ENCODE measurements around the gene KRTAP12-1. TPM values are rescaled to one million over a fixed set of nuclear protein-coding genes. Genes with fewer than 3 reads are reported as not detected.

KRTAP12-1 gene
- total RNA-seq, 1 donor from 2014 or later: not detected

- H3K36me3 ChIP-seq: no peaks in the 10 kb centered on the region
- no peak for DNase-seq
- no peak overlapping the region for H3K4me3 ChIP-seq
- H3K4me1 ChIP-seq: no peaks in the 10 kb centered on the region
- H3K27ac ChIP-seq (replicated peaks): no peak overlapping the region
- TF ChIP-seq CTCF (IDR thresholded peaks at IDR 0.05; ENCODE audit: borderline replicate concordance): no peak
- H3K9me3 ChIP-seq (replicated peaks): no peaks in the 10 kb centered on the region
- intact Hi-C loops (cut with micrococcal nuclease): no loop called here
- peaks cover 34% of the 10 kb centered on the region for H3K27me3 ChIP-seq (ENCODE audit: low read depth)
Observed at GRCh38 chr21:44682580-44683151, 703 bp upstream of the KRTAP12-1 start.

GRCh38 chr21:44681152-44681551 is 811 bp downstream of the KRTAP12-1 start:
- intact Hi-C loops (cut with micrococcal nuclease): no loop called here
- Histone ChIP-seq H3K9me3 (replicated peaks) (no peaks in the 10 kb centered on the region), H3K27ac (replicated peaks) (no peak overlapping the region), H3K4me3 (no peak overlapping the region), H3K36me3 (no peaks in the 10 kb centered on the region), H3K27me3 (ENCODE audit: low read depth) (peaks cover 18% of the 10 kb centered on the region), H3K4me1 (no peaks in the 10 kb centered on the region)
- no peak for DNase-seq
- no peak for TF ChIP-seq CTCF (IDR thresholded peaks at IDR 0.05; ENCODE audit: borderline replicate concordance)

- no peak for TF ChIP-seq CTCF (IDR thresholded peaks at IDR 0.05; ENCODE audit: borderline replicate concordance)
- DNase-seq: no peak
- Histone ChIP-seq H3K27ac (replicated peaks) (no peak overlapping the region), H3K4me3 (no peak overlapping the region), H3K36me3 (no peaks in the 10 kb centered on the region), H3K4me1 (no peaks in the 10 kb centered on the region), H3K9me3 (replicated peaks) (peaks cover 6% of the 10 kb centered on the region), H3K27me3 (ENCODE audit: low read depth) (peaks cover 12% of the 10 kb centered on the region)
- intact Hi-C loops (cut with micrococcal nuclease): no loop called here
Observed at GRCh38 chr21:44677881-44678280, 4.1 kb downstream of the KRTAP12-1 start.

GRCh38 chr21:44671911-44672310 is 10.1 kb downstream of the KRTAP12-1 start:
- intact Hi-C loops (cut with micrococcal nuclease): no loop called here

GRCh38 chr21:44670642-44671432 is 11.1 kb downstream of the KRTAP12-1 start:
- DNase-seq: no peak
- TF ChIP-seq CTCF (IDR thresholded peaks at IDR 0.05; ENCODE audit: borderline replicate concordance): no peak
- Histone ChIP-seq H3K36me3 (no peaks in the 10 kb centered on the region), H3K4me3 (no peak overlapping the region), H3K27ac (replicated peaks) (no peak overlapping the region), H3K4me1 (no peaks in the 10 kb centered on the region), H3K27me3 (ENCODE audit: low read depth) (peaks cover 5% of the 10 kb centered on the region), H3K9me3 (replicated peaks) (peaks cover 42% of the 10 kb centered on the region)
- intact Hi-C loops (cut with micrococcal nuclease): no loop called here

More at GRCh38 chr21:44671911-44672310, 10.1 kb downstream of the KRTAP12-1 start:
- Histone ChIP-seq H3K27me3 (ENCODE audit: low read depth) (peaks cover 5% of the 10 kb centered on the region), H3K4me3 (no peak overlapping the region), H3K27ac (replicated peaks) (no peak overlapping the region), H3K36me3 (no peaks in the 10 kb centered on the region), H3K9me3 (replicated peaks) (peaks cover 42% of the 10 kb centered on the region), H3K4me1 (no peaks in the 10 kb centered on the region)
- DNase-seq: no peak
- TF ChIP-seq CTCF (IDR thresholded peaks at IDR 0.05; ENCODE audit: borderline replicate concordance): no peak

All from left ventricle myocardium inferior (tissue), 1 donor.